ENCODE measurements around the gene CCDC102A. TPM values are rescaled to one million over a fixed set of nuclear protein-coding genes. Genes with fewer than 3 reads are reported as not detected.

CCDC102A gene
- total and polyA plus RNA-seq, 2 of the 13 experiments (the other 11 are each of a cell fraction or from before 2014, with no cell fraction given), result 2.1 to 2.8 TPM

DNA sequence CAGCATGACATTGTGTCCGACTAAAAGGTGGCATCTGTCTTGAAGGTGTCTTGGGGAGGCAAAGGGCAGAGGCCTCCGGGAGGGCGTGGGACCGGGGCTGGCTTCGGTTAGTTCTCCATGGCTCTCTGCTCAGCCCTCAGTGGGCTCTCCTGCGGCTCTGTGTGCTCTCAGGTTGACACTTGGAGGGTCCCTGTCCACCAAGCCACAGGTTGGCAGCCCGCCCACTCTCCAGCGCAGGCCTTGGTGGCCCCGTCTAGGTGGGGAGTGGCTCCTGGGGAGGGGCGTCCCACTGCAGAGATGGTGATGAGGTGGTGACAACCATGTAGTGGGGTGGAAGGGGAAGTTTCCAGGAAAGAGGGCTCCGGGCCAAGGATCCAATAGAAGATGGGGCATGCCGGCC is 37.7 kb upstream of the CCDC102A start:
- Histone ChIP-seq H3K4me1 (ENCODE audit: insufficient read depth, low read length) (peaks cover 10% of the 10 kb centered on the region; the same call in 1 of the 2 replicates), H3K27ac (ENCODE audit: extremely low read length, insufficient read depth, low read length) (no peak overlapping the region), H3K27me3 (ENCODE audit: control insufficient read depth in 1 of 2, insufficient read depth in 2 of 2, low read length in 2 of 2) (no peaks in the 10 kb centered on the region), H3K4me2 (ENCODE audit: low read depth, low read length) (no peak overlapping the region), H3K9me3 (ENCODE audit: low read length) (no peaks in the 10 kb centered on the region), H4K20me1 (ENCODE audit: insufficient read depth, low read length) (no peaks in the 10 kb centered on the region), H3K9ac (ENCODE audit: insufficient read depth, low read depth, low read length) (no peak overlapping the region), H3K79me2 (ENCODE audit: insufficient read depth, low read length) (no peaks in the 10 kb centered on the region), H2AFZ (ENCODE audit: low read length) (no peak overlapping the region), H3K36me3 (replicated peaks in 1 of 2; ENCODE audit: control insufficient read depth in 1 of 2, insufficient read depth in 2 of 2, low read length in 2 of 2) (no peaks in the 10 kb centered on the region), H3K4me3 (replicated peaks in 1 of 3; ENCODE audit: insufficient read depth in 1 of 3, low read depth in 2 of 3, low read length in 3 of 3) (no peak overlapping the region)
- FAIRE-seq (no peak), ATAC-seq (no peak), DNase-seq (ENCODE audit: low spot score) (no peak)
- intact Hi-C loops (cut with micrococcal nuclease; ENCODE audit: unreplicated experiment), result no loop called here
- 67% methylated on average over 12 of the region's 12 CpGs for WGBS (ENCODE audit: low lambda C conversion rate)
- no TSS peak for BruUV-seq (replicated peaks)
- POLR2A ChIA-PET, result no interaction called here
- TF ChIP-seq PRDM15 (CRISPR knock-in tag; IDR thresholded peaks at IDR 0.05), result no peak
- TF ChIP-seq ZNF563 (CRISPR knock-in tag; IDR thresholded peaks at IDR 0.05), result no peak
- no peak for TF ChIP-seq ZNF747 (CRISPR knock-in tag; IDR thresholded peaks at IDR 0.05; ENCODE audit: borderline replicate concordance)
- TF ChIP-seq RXRB (CRISPR knock-in tag; IDR thresholded peaks at IDR 0.05; ENCODE audit: borderline replicate concordance), result no peak
- CTCF ChIA-PET (ENCODE audit: low intra/inter-chr PET ratio, low total read pairs), result interaction anchor here (5.4 kb wide), 1 partner anchor 74 kb away, joined by 119 read pairs; no protein-coding TSS in a partner anchor
- in situ Hi-C loops (cut with HindIII; ENCODE audit: extremely low pct_ligation_motif_present, low pct_unique_long_range_greater_than_20kb), result no loop called here

All from HepG2 (cell line).